ENCODE measurements around the gene MYO1C.
A peak's percentile ranks its signal among the peaks of the same experiment; 100 is the strongest.

DNA sequence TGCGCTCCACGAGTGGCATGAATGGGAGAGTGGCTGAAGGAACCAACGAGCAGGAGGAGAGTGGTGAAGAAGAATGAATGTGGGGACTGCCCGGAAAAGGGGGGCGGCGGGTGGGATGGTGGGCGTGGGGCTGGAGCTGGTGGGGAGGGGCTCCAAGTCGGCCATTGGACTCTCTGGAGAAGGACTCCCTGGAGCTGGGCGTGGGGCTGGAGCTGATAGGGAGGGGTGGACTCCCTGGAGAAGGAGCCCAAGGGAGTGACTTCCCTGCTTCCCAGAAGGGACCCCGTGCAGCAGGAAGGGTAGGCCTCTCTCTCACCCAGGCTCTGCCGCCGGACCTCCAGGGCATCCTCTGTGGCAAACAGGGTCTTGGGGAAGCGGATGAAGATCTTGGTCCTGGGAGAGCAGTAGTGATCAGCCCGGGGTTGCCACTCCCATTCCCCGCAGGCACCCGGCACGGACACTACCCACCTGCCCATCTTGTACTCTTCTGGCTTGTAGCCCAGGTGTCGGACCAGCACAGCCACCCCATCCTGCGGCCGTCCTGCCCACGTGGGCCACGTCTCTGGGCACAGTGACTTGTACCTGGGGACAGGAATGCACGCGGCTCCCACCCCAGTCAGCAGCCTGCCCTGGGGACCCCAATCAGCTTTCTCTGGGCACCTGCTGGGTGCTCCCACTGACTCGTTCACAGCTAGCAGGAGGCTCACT lies 21.6 kb downstream of the MYO1C start:
- TF ChIP-seq, protein P1, sequence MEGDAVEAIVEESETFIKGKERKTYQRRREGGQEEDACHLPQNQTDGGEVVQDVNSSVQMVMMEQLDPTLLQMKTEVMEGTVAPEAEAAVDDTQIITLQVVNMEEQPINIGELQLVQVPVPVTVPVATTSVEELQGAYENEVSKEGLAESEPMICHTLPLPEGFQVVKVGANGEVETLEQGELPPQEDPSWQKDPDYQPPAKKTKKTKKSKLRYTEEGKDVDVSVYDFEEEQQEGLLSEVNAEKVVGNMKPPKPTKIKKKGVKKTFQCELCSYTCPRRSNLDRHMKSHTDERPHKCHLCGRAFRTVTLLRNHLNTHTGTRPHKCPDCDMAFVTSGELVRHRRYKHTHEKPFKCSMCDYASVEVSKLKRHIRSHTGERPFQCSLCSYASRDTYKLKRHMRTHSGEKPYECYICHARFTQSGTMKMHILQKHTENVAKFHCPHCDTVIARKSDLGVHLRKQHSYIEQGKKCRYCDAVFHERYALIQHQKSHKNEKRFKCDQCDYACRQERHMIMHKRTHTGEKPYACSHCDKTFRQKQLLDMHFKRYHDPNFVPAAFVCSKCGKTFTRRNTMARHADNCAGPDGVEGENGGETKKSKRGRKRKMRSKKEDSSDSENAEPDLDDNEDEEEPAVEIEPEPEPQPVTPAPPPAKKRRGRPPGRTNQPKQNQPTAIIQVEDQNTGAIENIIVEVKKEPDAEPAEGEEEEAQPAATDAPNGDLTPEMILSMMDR (IDR thresholded peaks at IDR 0.05 in 8 of 11, conservative IDR thresholded peaks at IDR 0.05 in 3 of 11): no peak
- TF ChIP-seq POLR2AphosphoS5 (IDR thresholded peaks at IDR 0.05) (peak in 1 of 3 donors; percentile 11), POLR2A (IDR thresholded peaks at IDR 0.05) (no peak)

All from spleen (tissue), 7 donors.